PFSK-1 (cell line): ENCODE measurements around the gene CCDC13.
A peak's percentile ranks its signal among the peaks of the same experiment; 100 is the strongest.

Experiments
- FOXP2 ChIP-seq: optimal IDR thresholded peaks from 2 replicates; pipeline ENCODE3; 2011; ENCODE audit warnings: borderline replicate concordance, control low read depth, inconsistent platforms; ENCODE audit not compliant: insufficient read depth; ENCODE audit errors: extremely low read length, extremely low read depth
- POLR2AphosphoS5 ChIP-seq: IDR thresholded peaks from 2 replicates; pipeline ENCODE4 v1.6.1; 2012; ENCODE audit warnings: low read depth, mild to moderate bottlenecking, control low read depth, low read length, moderate library complexity
- SIN3A ChIP-seq: IDR thresholded peaks from 2 replicates; pipeline ENCODE4 v1.6.1; 2012; ENCODE audit warnings: mild to moderate bottlenecking, low read length, moderate library complexity, borderline replicate concordance; ENCODE audit not compliant: insufficient read depth
- TAF1 ChIP-seq: IDR thresholded peaks from 2 replicates; pipeline ENCODE4 v1.6.1; 2012; ENCODE audit warnings: low read length, control low read depth, borderline replicate concordance; ENCODE audit not compliant: insufficient read depth
- TF ChIP-seq, protein P1 (sequence below), 2 experiments: IDR thresholded peaks; 2 replicates each; pipeline versions ENCODE4 v1.6.1 to v1.8.0; 2011 to 2012; ENCODE audit warnings: low read depth in 2 of 2, low read length in 2 of 2, control low read depth in 1 of 2, inconsistent platforms in 1 of 2, mild to moderate bottlenecking in 1 of 2, moderate library complexity in 1 of 2; ENCODE audit not compliant: insufficient read depth in 1 of 2

CCDC13 gene

DNA sequence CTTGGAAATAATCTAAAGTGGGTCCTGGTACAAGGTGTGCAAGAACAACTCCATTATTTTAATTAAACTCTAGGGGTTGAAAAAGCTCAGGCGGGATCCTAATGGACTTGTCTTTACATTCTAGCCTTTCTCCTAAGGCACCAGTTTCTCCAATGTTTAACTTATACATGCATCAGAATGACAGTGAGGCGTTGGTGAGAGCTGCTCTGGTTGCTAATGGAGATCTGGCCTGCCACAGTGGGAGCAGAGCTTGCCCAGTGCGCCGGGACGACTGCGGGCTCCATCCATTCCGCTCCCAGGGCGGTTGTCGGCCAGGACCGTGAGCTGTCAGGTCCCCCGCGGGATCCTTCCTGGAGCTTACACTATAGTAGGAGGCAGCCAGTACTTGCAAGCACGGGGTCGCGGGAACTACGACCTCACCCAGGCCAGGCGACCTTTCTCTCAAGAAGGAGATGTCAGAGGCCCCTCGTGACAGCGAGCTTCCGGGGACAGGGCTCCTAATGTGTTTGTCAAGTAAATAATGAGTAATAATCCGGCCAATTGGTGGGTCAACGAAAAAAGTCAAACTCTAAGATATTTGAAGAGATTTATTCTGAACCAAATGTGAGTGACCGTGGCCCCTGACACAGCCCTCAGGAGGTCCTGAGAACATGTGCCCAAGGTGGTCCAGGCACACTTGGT is 32.2 kb upstream of the CCDC13 start:
- no peak for TF ChIP-seq FOXP2
- TF ChIP-seq, protein P1, sequence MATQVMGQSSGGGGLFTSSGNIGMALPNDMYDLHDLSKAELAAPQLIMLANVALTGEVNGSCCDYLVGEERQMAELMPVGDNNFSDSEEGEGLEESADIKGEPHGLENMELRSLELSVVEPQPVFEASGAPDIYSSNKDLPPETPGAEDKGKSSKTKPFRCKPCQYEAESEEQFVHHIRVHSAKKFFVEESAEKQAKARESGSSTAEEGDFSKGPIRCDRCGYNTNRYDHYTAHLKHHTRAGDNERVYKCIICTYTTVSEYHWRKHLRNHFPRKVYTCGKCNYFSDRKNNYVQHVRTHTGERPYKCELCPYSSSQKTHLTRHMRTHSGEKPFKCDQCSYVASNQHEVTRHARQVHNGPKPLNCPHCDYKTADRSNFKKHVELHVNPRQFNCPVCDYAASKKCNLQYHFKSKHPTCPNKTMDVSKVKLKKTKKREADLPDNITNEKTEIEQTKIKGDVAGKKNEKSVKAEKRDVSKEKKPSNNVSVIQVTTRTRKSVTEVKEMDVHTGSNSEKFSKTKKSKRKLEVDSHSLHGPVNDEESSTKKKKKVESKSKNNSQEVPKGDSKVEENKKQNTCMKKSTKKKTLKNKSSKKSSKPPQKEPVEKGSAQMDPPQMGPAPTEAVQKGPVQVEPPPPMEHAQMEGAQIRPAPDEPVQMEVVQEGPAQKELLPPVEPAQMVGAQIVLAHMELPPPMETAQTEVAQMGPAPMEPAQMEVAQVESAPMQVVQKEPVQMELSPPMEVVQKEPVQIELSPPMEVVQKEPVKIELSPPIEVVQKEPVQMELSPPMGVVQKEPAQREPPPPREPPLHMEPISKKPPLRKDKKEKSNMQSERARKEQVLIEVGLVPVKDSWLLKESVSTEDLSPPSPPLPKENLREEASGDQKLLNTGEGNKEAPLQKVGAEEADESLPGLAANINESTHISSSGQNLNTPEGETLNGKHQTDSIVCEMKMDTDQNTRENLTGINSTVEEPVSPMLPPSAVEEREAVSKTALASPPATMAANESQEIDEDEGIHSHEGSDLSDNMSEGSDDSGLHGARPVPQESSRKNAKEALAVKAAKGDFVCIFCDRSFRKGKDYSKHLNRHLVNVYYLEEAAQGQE (IDR thresholded peaks at IDR 0.05; ENCODE audit: insufficient read depth in 1 of 2, low read depth in 2 of 2, low read length in 2 of 2), result no peak
- no peak for TF ChIP-seq POLR2AphosphoS5
- no peak for TF ChIP-seq TAF1
- no peak for TF ChIP-seq SIN3A

DNA sequence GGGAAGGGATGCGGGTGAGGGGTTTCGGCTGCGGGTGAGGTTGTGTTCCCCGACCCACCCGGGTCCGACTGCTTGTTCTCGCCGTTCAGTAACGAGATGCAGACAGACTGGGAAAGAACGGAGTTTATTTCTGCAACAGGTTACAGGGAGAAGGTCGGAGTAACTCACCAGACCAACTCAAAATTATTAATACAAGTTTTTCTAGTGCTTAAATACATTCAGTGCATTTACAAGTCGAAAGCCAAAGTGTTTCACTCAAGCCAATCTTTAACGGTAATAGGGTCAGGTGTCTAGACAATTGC is 31.7 kb upstream of the CCDC13 start:
- no peak for TF ChIP-seq TAF1
- no peak for TF ChIP-seq FOXP2
- TF ChIP-seq, protein P1 (IDR thresholded peaks at IDR 0.05; ENCODE audit: insufficient read depth in 1 of 2, low read depth in 2 of 2, low read length in 2 of 2), result no peak
- TF ChIP-seq SIN3A, result no peak
- no peak for TF ChIP-seq POLR2AphosphoS5

DNA sequence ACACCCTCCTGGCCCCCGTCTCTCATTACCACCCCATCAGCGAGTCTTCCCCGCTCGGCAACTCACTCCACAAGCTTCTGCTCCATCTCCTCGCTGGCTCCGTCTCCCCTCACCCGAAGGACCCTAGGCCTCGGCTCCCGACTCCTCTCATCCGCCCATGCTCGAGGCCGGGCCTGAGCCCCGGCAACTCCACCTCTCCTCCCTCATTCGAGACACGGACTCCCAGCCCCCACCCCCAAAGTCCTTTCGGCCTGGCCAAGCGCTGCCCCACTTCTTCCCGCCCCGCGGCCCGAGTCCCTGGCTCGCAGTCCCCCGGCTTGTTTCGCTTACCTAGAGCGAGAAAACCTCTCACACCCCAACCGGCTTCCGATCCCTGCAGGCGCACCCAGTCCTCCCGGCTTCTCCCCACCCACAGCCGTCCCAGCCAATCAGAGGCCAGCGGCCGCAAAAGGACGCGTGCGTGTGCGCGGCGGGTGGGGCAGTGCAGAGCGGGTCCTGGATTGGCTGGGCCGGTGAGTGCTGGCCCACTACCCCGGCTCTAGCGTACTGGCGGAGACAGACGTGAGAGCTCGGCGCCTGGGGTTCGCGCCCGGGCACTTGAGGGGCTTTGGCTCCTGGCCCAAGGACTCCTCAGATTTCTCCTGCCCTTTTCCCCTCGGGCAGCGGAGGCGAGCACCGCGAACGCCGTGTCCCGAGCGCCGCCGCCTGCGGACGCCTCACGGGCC is 31.2 kb upstream of the CCDC13 start, which contains the start of gene HIGD1A:
HIGD1A (minus strand) TSS at position 385 of the 725 bp plus-strand sequence. CDS start 10,237 bp downstream, outside the sequence.
- peak; percentile 58; the same call in 1 of the 2 replicates for TF ChIP-seq POLR2AphosphoS5
- no peak for TF ChIP-seq SIN3A
- peak; percentile 63; the same call in 1 of the 2 replicates for TF ChIP-seq TAF1
- no peak for TF ChIP-seq FOXP2
- TF ChIP-seq, protein P1 (IDR thresholded peaks at IDR 0.05; ENCODE audit: insufficient read depth in 1 of 2, low read depth in 2 of 2, low read length in 2 of 2), result no peak

DNA sequence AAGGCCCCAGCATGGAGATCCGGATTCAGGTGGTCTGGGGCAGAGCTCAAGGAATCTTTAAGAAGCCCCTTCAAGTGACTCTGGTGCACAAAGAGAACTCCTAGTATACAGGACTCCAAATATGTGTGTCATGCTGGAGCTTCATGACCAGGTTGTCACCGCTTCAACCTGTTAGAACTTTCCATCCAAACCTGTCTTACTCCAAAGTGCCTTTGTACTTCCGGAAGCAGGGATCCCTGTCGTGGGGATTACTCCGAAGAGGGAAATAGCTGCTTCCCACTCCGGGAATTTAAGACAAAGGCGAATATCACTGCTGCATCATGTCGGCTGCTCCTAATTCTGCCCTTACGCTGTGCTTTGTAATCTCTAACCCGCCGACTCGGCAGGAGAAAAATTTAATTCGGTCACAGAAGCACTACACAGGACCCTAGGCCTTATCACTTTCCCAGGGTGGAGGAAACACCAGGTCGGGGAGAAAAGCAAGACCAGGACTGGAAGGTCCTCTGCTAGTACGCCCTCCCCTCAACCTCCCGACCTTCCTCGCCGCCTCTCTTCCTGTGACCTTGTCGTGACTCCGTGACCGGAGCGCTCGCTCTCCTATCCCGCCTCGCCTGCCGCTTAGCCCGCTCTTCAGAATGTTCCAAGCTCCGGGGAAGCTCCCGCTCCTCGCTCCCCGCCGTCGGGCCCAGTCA is 30.5 kb upstream of the CCDC13 start:
- TF ChIP-seq, protein P1 (IDR thresholded peaks at IDR 0.05; ENCODE audit: insufficient read depth in 1 of 2, low read depth in 2 of 2, low read length in 2 of 2), result no peak
- no peak for TF ChIP-seq FOXP2
- no peak for TF ChIP-seq TAF1
- TF ChIP-seq SIN3A, result no peak
- no peak for TF ChIP-seq POLR2AphosphoS5
